ENCODE measurements around the gene TRABD2A.

DNA sequence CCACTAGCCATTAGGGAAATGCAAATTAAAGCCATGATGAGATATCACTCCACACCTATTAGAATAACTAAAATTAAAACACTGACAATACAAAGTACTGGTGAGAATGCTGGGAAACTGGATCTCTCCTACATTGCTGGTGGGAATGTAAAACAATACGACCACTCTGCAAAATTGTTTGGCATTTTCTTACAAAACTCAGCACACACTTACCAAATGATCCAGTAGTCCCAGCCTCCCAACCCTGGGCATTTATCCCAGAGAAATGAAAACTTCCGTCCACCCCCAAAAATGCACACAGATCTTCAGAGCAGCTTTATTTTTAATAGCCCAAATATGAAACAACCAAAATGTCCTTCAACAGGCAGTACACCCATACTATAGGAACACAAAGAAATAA is 15.7 kb upstream of the TRABD2A start:
- no peak for TF ChIP-seq POLR2A (IDR thresholded peaks at IDR 0.05; ENCODE audit: low read length)
- TF ChIP-seq GATA1 (IDR thresholded peaks at IDR 0.05; ENCODE audit: low read depth, low read length) = no peak
